Endothelial cell of umbilical vein (primary cell): ENCODE data around the gene EPYC. TPM values are rescaled to one million over a fixed set of nuclear protein-coding genes. Genes with fewer than 3 reads are reported as not detected.
A peak's percentile ranks its signal among the peaks of the same experiment; 100 is the strongest.

Experiments
- BruUV-seq: library from RNA; stranded (reverse); fragments of 400-500 nt; replicated peaks from 2 replicates; lab custom pipeline; 2021; lab: Mats Ljungman, UMichigan
- CTCF ChIA-PET: fragments of 300-600, 350-600 bp; sonication (Branson Sonifier 250); formaldehyde crosslinking; loops from one replicate; lab custom pipeline; 2021; ENCODE audit warnings: antibody characterized with exemption, inconsistent platforms; lab: Charles Lee
- POLR2A ChIA-PET: fragments of 300-600, 350-600 bp; sonication (Branson Sonifier 250); formaldehyde crosslinking; loops from one replicate; lab custom pipeline; 2021; ENCODE audit warnings: antibody characterized with exemption, inconsistent platforms; lab: Charles Lee
- DNase-seq: peaks from one replicate; pipeline ENCODE4 v3.0.0-alpha.2; 2011; ENCODE audit warnings: low read depth, low spot score
- FAIRE-seq: peaks from 2 replicates; lab custom pipeline; 2011; peaks lifted over from hg19 to GRCh38; lab: Jason Lieb, UNC
- H2AFZ ChIP-seq: 2 replicates; pipeline ENCODE4 v1.6.0; 2012; ENCODE audit warnings: low read depth, low read length, control low read depth, inconsistent platforms
- H3K27ac ChIP-seq: 2 replicates; pipeline ENCODE4 v1.5.1; 2011; ENCODE audit warnings: low read depth, mild to moderate bottlenecking, control low read depth, low read length, moderate library complexity; ENCODE audit not compliant: insufficient read depth
- H3K27me3 ChIP-seq, 2 experiments: 2 replicates each; pipeline versions ENCODE4 v1.6.0 to v1.6.1; 2011; ENCODE audit warnings: low read length in 2 of 2, mixed read lengths in 1 of 2; ENCODE audit not compliant: control insufficient read depth in 2 of 2, insufficient read depth in 2 of 2
- H3K36me3 ChIP-seq, 2 experiments: 2 replicates in 1 of 2; 3 replicates in 1 of 2; pipeline ENCODE4 v1.5.1; 2011; ENCODE audit warnings: low read length in 2 of 2, mild to moderate bottlenecking in 1 of 2, moderate library complexity in 1 of 2; ENCODE audit not compliant: control insufficient read depth in 2 of 2, insufficient read depth in 2 of 2; ENCODE audit errors: extremely low read depth in 1 of 2
- H3K4me1 ChIP-seq: 3 replicates; pipeline ENCODE4 v1.5.1; 2011; ENCODE audit warnings: mild to moderate bottlenecking, low read length; ENCODE audit not compliant: control insufficient read depth, insufficient read depth; ENCODE audit errors: extremely low read depth
- H3K4me2 ChIP-seq: 2 replicates; pipeline ENCODE4 v1.6.1; 2011; ENCODE audit warnings: low read length, control low read depth, mixed read lengths; ENCODE audit not compliant: insufficient read depth
- H3K4me3 ChIP-seq, 3 experiments: fragments of 200-600 bp in 1 of 3; sonication (generic), shearing (Covaris generic) in 1 of 3; replicated peaks in 1 of 3; 2 replicates each; pipeline ENCODE4 v1.5.1; 2011 to 2016; ENCODE audit warnings: control low read depth in 3 of 3, low read length in 3 of 3, mild to moderate bottlenecking in 2 of 3, inconsistent platforms in 1 of 3, low read depth in 1 of 3, moderate library complexity in 1 of 3; ENCODE audit not compliant: insufficient read depth in 1 of 3
- H3K79me2 ChIP-seq: 2 replicates; pipeline ENCODE4 v1.6.0; 2012; ENCODE audit warnings: low read length, inconsistent platforms; ENCODE audit not compliant: control insufficient read depth, insufficient read depth
- H3K9ac ChIP-seq: replicated peaks from 2 replicates; pipeline ENCODE3; 2011; ENCODE audit warnings: low read length, control low read depth; ENCODE audit not compliant: insufficient read depth; ENCODE audit errors: extremely low read depth
- H3K9me1 ChIP-seq: replicated peaks from 3 replicates; pipeline ENCODE4 v1.6.0; 2011; ENCODE audit warnings: mild to moderate bottlenecking, low read length; ENCODE audit not compliant: control insufficient read depth, insufficient read depth; ENCODE audit errors: extremely low read depth
- H3K9me3 ChIP-seq: replicated peaks from 2 replicates; pipeline ENCODE4 v1.5.1; 2012; ENCODE audit warnings: low read length, inconsistent platforms; ENCODE audit not compliant: control insufficient read depth, insufficient read depth
- H4K20me1 ChIP-seq: replicated peaks from 2 replicates; pipeline ENCODE3; 2011; ENCODE audit warnings: mild to moderate bottlenecking, low read length; ENCODE audit not compliant: control insufficient read depth, insufficient read depth; ENCODE audit errors: extremely low read depth
- EZH2 ChIP-seq: IDR thresholded peaks from 2 replicates; pipeline ENCODE4 v1.6.1; 2012; ENCODE audit warnings: borderline replicate concordance, low read depth, mild to moderate bottlenecking, moderate library complexity, low read length, inconsistent platforms; ENCODE audit not compliant: severe bottlenecking
- FOS ChIP-seq: IDR thresholded peaks from 2 replicates; pipeline ENCODE4 v1.6.1; 2011; ENCODE audit warnings: mild to moderate bottlenecking, low read length, moderate library complexity, borderline replicate concordance; ENCODE audit not compliant: insufficient read depth
- GATA2 ChIP-seq: IDR thresholded peaks from 2 replicates; pipeline ENCODE4 v1.7.0; 2011; ENCODE audit warnings: low read depth, mild to moderate bottlenecking, moderate library complexity, mixed read lengths, low read length; ENCODE audit not compliant: insufficient read length, insufficient read depth
- JUN ChIP-seq: IDR thresholded peaks from 2 replicates; pipeline ENCODE4 v1.6.1; 2011; ENCODE audit warnings: borderline replicate concordance, low read depth; ENCODE audit not compliant: insufficient read length, insufficient read depth
- MYC ChIP-seq: IDR thresholded peaks from one replicate; pipeline ENCODE4 v1.6.1; 2011; ENCODE audit warnings: mild to moderate bottlenecking, low read depth, low read length
- POLR2A ChIP-seq: IDR thresholded peaks from 2 replicates; pipeline ENCODE4 v1.6.1; 2012; ENCODE audit warnings: low read depth, mild to moderate bottlenecking, control low read depth, low read length
- POLR2AphosphoS5 ChIP-seq: IDR thresholded peaks from 2 replicates; pipeline ENCODE4 v1.6.1; 2012; ENCODE audit warnings: low read depth, mild to moderate bottlenecking, control low read depth, low read length, moderate library complexity; ENCODE audit not compliant: insufficient read depth
- dilution Hi-C: fragments of 300-500 bp; cut with MboI; formaldehyde crosslinking; loops from one replicate; pipeline ENCODE4 v1.15.0; 2019; ENCODE audit warnings: low sequenced_read_pairs; ENCODE audit not compliant: extremely low pct_ligation_motif_present
- intact Hi-C: fragments of 100-400 bp; cut with micrococcal nuclease; formaldehyde crosslinking; loops from one replicate; pipeline ENCODE4 v1.10.0; 2022
- polyA plus RNA-seq, 4 experiments: library from polyadenylated mRNA; depleted of rRNA in 3 of 4; stranded (reverse) in 3 of 4; unstranded in 1 of 4; fragments of >200 nt; gene quantifications; 2 replicates each; pipeline versions ENCODE4 v1.2.1 to v1.2.3, GENCODE V29; 2011 to 2012; ENCODE audit warnings: missing spikeins in 1 of 4
- total RNA-seq: library from RNA; stranded (reverse); gene quantifications from 2 replicates; pipeline ENCODE4 v1.2.3, GENCODE V29; 2021
- TF ChIP-seq, protein P1 (sequence below): IDR thresholded peaks from 2 replicates; pipeline ENCODE4 v1.6.1; 2011; ENCODE audit not compliant: insufficient read depth, insufficient read length
- TF ChIP-seq, protein P2 (sequence below), 2 donors: IDR thresholded peaks; 1 replicate in 1 of 2; 2 replicates in 1 of 2; pipeline ENCODE4 v1.5.1; 2011; ENCODE audit warnings: low read length in 2 of 2, mild to moderate bottlenecking in 2 of 2, moderate library complexity in 2 of 2, control low read depth in 1 of 2, inconsistent platforms in 1 of 2, low read depth in 1 of 2; ENCODE audit not compliant: insufficient read depth in 1 of 2; ENCODE audit errors: extremely low read depth in 1 of 2

Gene EPYC
- total and polyA plus RNA-seq, 2 donors (not counting 3 experiments of a cell fraction or from before 2014, with no cell fraction given), result not detected

DNA sequence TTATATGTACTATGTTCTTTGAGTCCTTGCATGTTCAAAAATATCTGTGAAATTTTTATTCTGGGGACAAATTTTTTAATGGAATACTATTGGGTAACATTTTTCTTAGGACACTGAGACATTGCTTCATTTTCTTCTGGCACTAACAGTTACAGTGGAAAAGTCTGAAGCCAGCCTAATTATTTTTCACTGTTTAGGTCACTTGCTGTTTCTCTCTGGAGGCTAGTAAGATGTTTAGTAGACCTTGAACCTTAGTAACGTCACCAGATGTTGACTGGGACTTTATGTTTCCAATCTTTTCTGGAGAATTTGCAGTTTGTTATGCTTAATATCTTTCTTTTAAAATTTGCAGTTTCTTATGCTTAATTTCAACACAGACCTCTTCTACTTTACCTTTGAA, 12.3 kb upstream of the EPYC start:
- H3K27ac ChIP-seq, result no peak overlapping the region
- no peaks in the 10 kb centered on the region for H3K9me3 ChIP-seq
- no peaks in the 10 kb centered on the region for H3K4me1 ChIP-seq
- H3K36me3 ChIP-seq, result no peaks in the 10 kb centered on the region
- H3K4me3 ChIP-seq, result no peak overlapping the region
- H3K9ac ChIP-seq, result no peak overlapping the region
- no peaks in the 10 kb centered on the region for H4K20me1 ChIP-seq
- DNase-seq, result no peak
- dilution Hi-C loops (no loop called here), intact Hi-C loops (no loop called here)
- H3K27me3 ChIP-seq, result no peaks in the 10 kb centered on the region
- FAIRE-seq, result peak; percentile 12
- ChIA-PET CTCF (interaction anchor here (1.2 kb wide), 1 partner anchor 12 kb away, joined by 4 read pairs; no protein-coding TSS in a partner anchor), POLR2A (no interaction called here)
- TF ChIP-seq, protein P1, sequence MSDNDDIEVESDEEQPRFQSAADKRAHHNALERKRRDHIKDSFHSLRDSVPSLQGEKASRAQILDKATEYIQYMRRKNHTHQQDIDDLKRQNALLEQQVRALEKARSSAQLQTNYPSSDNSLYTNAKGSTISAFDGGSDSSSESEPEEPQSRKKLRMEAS, result no peak
- TF ChIP-seq JUN, result no peak
- TF ChIP-seq FOS, result no peak
- TF ChIP-seq POLR2A, result no peak
- TF ChIP-seq POLR2AphosphoS5, result no peak
- no peak for TF ChIP-seq EZH2
- TF ChIP-seq MYC, result no peak
- TF ChIP-seq GATA2, result no peak
- TF ChIP-seq, protein P2, sequence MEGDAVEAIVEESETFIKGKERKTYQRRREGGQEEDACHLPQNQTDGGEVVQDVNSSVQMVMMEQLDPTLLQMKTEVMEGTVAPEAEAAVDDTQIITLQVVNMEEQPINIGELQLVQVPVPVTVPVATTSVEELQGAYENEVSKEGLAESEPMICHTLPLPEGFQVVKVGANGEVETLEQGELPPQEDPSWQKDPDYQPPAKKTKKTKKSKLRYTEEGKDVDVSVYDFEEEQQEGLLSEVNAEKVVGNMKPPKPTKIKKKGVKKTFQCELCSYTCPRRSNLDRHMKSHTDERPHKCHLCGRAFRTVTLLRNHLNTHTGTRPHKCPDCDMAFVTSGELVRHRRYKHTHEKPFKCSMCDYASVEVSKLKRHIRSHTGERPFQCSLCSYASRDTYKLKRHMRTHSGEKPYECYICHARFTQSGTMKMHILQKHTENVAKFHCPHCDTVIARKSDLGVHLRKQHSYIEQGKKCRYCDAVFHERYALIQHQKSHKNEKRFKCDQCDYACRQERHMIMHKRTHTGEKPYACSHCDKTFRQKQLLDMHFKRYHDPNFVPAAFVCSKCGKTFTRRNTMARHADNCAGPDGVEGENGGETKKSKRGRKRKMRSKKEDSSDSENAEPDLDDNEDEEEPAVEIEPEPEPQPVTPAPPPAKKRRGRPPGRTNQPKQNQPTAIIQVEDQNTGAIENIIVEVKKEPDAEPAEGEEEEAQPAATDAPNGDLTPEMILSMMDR (IDR thresholded peaks at IDR 0.05; ENCODE audit: extremely low read depth in 1 of 2, insufficient read depth in 1 of 2, low read depth in 1 of 2, low read length in 2 of 2), result no peak
- H3K4me2 ChIP-seq, result no peak overlapping the region
- H2AFZ ChIP-seq, result no peak overlapping the region
- H3K9me1 ChIP-seq, result no peaks in the 10 kb centered on the region
- BruUV-seq, result no TSS peak
- no peaks in the 10 kb centered on the region for H3K79me2 ChIP-seq
